Fibroblast of villous mesenchyme (primary cell): Measurements from ENCODE around the gene NCAM1. TPM values are rescaled to one million over a fixed set of nuclear protein-coding genes. Genes with fewer than 3 reads are reported as not detected.

Experiments
- DNase-seq: peaks from one replicate; pipeline ENCODE4 v3.0.0-alpha.2; 2010; ENCODE audit warnings: low read depth
- H3K4me3 ChIP-seq: 2 replicates; pipeline ENCODE4 v1.5.1; 2011; ENCODE audit warnings: low read depth, mild to moderate bottlenecking, low read length
- CTCF ChIP-seq: IDR thresholded peaks from 2 replicates; pipeline ENCODE4 v1.5.1; 2012; ENCODE audit warnings: low read depth, mild to moderate bottlenecking, low read length; ENCODE audit not compliant: insufficient read depth
- total RNA-seq: library from RNA; depleted of rRNA; stranded (reverse); fragments of >200 nt; gene quantifications from 2 replicates; pipeline ENCODE4 v1.2.3, GENCODE V29; 2012

NCAM1 gene
- total RNA-seq, 1 donor, result 0.86 TPM

GRCh38 chr11:113177671-113178070 is 216.5 kb downstream of the NCAM1 start:
- no peak overlapping the region for H3K4me3 ChIP-seq
- no peak for TF ChIP-seq CTCF
- DNase-seq, result no peak

DNA sequence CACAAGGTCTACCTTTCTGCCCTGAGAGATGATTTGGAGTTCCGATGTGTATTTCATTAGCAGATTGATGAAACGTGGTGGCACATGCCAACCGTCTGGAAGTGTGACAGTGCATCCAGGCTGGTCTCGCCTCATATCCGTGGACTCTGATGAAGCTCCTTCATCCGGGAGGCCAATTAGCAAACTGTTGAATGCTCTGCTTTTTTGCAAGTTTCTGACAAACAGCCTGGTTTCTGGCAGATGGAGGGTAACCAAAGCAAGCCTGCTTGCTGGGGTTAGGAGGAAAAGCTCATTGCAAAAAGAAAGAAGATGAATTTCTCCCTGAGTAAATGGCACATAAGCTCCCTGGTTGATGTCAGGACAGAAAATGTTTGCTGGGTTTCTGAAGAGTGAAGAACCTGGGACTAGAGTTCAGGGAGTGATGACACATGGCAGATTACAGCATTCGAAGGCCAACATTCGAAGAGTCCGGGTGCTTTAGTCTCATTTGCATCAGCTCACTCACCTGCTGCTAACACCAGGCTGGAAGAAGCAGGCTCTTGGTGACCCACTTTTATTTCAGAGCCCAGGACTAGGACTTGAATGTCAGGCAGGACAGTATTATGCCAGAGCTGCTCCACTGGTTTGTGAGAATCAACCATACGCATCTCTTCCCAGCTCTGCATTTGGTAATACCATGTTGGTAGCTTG is 217.3 kb downstream of the NCAM1 start:
- no peak for DNase-seq
- H3K4me3 ChIP-seq, result no peak overlapping the region
- no peak for TF ChIP-seq CTCF

- no peak for TF ChIP-seq CTCF
Observed at GRCh38 chr11:113179181-113179704, 218.0 kb downstream of the NCAM1 start.

GRCh38 chr11:113181094-113181493 is 219.9 kb downstream of the NCAM1 start:
- DNase-seq, result no peak
- H3K4me3 ChIP-seq, result no peak overlapping the region
- TF ChIP-seq CTCF, result no peak

More at GRCh38 chr11:113179181-113179704, 218.0 kb downstream of the NCAM1 start:
- H3K4me3 ChIP-seq, result no peak overlapping the region
- DNase-seq, result no peak

DNA sequence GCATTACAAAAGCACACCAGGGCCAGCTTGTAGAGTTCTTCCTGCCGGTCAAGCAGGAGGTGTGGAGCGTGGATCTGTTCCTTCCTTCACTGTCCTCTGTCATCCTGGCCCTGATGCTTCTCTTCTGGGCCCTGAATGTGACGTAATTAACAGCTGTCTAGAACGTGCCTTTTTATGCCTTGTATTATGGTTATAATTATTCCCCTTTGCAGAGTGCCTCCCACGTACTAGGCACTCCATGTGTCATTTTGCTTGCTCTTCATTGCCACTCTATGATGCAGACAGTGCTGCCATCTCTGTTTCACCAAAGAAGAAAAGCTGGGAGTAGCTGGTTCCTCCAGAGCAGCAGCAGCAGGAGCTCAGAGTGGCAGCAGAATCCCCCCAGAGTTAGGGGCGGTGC is 221.1 kb downstream of the NCAM1 start:
- TF ChIP-seq CTCF, result no peak
- H3K4me3 ChIP-seq, result no peak overlapping the region
- no peak for DNase-seq

- no peak overlapping the region for H3K4me3 ChIP-seq
- no peak for TF ChIP-seq CTCF
- DNase-seq, result peak; percentile 95
Observed at GRCh38 chr11:113184498-113184897, 223.3 kb downstream of the NCAM1 start.

DNA sequence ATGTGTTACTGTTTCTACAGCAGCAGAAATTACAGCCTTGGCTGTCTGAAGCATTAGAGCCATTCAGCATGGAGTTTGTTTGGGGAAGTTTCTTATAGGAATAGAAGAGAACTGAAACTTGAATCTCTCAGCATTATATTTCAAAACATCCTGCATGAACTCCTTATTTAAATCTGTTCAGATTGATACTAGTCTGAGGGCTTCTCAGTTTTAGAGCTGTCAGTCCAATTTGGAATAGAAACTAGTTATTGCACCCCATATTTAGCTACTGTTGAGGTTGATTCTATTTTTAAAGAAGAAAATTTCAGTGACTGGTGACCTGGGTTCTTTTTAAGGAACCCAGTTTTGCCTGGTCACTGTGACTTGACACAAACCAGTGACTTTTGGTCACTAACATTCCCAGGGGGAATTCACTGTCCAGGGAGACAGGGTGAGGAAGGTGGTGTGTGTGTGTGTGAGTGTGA is 227.2 kb downstream of the NCAM1 start:
- DNase-seq, result no peak
- TF ChIP-seq CTCF, result no peak
- no peak overlapping the region for H3K4me3 ChIP-seq
